ENCODE measurements around the gene RNLS. TPM values are rescaled to one million over a fixed set of nuclear protein-coding genes. Genes with fewer than 3 reads are reported as not detected.

The RNLS gene
- total RNA-seq, 1 experiment from 2014 or later = 8.1 TPM

- no peak for TF ChIP-seq EZH2 (IDR thresholded peaks at IDR 0.05; ENCODE audit: borderline replicate concordance, low read depth, low read length, poor library complexity, severe bottlenecking)
- TF ChIP-seq, protein P1, sequence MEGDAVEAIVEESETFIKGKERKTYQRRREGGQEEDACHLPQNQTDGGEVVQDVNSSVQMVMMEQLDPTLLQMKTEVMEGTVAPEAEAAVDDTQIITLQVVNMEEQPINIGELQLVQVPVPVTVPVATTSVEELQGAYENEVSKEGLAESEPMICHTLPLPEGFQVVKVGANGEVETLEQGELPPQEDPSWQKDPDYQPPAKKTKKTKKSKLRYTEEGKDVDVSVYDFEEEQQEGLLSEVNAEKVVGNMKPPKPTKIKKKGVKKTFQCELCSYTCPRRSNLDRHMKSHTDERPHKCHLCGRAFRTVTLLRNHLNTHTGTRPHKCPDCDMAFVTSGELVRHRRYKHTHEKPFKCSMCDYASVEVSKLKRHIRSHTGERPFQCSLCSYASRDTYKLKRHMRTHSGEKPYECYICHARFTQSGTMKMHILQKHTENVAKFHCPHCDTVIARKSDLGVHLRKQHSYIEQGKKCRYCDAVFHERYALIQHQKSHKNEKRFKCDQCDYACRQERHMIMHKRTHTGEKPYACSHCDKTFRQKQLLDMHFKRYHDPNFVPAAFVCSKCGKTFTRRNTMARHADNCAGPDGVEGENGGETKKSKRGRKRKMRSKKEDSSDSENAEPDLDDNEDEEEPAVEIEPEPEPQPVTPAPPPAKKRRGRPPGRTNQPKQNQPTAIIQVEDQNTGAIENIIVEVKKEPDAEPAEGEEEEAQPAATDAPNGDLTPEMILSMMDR (conservative IDR thresholded peaks at IDR 0.05; ENCODE audit: low read depth, low read length) = no peak
- DNase-seq (ENCODE audit: low spot score) = no peak
- CTCF ChIA-PET = no interaction called here
- POLR2A ChIA-PET (ENCODE audit: low non-redundant PET) = no interaction called here
- Histone ChIP-seq H3K4me1 (ENCODE audit: insufficient read depth, low read length, poor library complexity, severe bottlenecking) (no peaks in the 10 kb centered on the region), H3K36me3 (ENCODE audit: insufficient read depth, low read length, poor library complexity, severe bottlenecking) (no peaks in the 10 kb centered on the region), H3K9me3 (ENCODE audit: low read depth, low read length, poor library complexity, severe bottlenecking) (no peaks in the 10 kb centered on the region), H3K27me3 (replicated peaks; ENCODE audit: insufficient read depth, low read depth, low read length, poor library complexity) (no peaks in the 10 kb centered on the region), H3K4me3 (ENCODE audit: low read depth, low read length, poor library complexity, severe bottlenecking) (no peak overlapping the region), H3K27ac (ENCODE audit: low read depth, low read length, poor library complexity, severe bottlenecking) (no peak overlapping the region)
- BruUV-seq (replicated peaks) = no TSS peak
- intact Hi-C loops (cut with micrococcal nuclease; ENCODE audit: unreplicated experiment) = no loop called here
Observed at GRCh38 chr10:88256886-88257285, 326.2 kb downstream of the RNLS start.

DNA sequence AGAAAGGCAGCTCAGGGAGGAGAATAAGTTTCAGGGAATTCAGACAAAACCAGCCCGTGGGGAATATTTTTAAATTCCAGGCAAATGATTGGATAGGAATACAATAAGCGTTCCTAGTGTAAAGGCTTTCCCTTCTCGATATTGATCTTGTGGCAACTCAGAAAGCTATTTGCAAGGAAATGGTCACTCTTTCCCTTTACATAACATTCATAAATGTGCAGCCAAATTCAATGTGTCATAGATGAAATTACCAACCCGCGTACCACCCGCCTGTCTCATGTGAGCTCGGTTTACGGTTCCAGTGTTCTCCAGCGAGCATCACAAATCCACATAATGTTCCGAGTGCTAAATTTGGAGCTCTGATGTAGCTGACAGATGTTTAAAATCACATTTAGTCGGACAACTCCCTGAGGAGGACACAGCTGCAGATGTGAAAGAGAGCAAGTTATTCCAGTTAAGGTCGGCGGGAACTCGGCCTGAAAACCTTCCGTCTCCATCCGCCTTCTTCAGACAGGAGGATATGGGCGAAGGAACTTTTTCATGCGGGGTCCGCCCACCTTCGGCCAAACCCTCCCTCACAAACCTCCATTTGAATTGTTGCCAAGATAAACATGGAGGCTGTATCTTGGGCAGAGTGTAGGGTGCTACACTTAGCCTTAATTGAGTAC lies 327.0 kb downstream of the RNLS start:
- intact Hi-C loops (cut with micrococcal nuclease; ENCODE audit: unreplicated experiment) = no loop called here

DNA sequence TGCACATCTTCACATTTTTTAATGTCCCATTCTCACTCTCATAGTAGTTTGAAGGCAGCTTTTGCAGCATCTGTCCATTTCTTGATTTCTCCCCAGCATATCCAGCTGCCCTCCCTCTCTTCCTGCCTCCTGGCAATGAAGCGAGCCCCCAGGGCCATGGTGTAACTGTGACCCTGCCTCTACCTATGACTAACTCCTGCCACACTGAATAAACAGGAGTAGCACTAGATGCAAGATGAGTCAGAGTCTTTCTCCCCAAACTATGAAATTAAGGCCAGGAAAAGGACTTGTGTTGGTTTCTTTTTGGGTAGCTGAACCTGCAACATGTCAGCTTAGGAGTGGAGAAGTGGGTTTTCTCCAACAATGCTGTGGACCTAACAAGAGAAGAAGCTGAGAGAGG lies 329.0 kb downstream of the RNLS start:
- DNase-seq (ENCODE audit: low spot score) = no peak
- intact Hi-C loops (cut with micrococcal nuclease; ENCODE audit: unreplicated experiment) = no loop called here
- Histone ChIP-seq H3K36me3 (ENCODE audit: insufficient read depth, low read length, poor library complexity, severe bottlenecking) (no peaks in the 10 kb centered on the region), H3K4me3 (ENCODE audit: low read depth, low read length, poor library complexity, severe bottlenecking) (no peak overlapping the region), H3K9me3 (ENCODE audit: low read depth, low read length, poor library complexity, severe bottlenecking) (no peaks in the 10 kb centered on the region), H3K27me3 (replicated peaks; ENCODE audit: insufficient read depth, low read depth, low read length, poor library complexity) (no peaks in the 10 kb centered on the region), H3K4me1 (ENCODE audit: insufficient read depth, low read length, poor library complexity, severe bottlenecking) (no peaks in the 10 kb centered on the region), H3K27ac (ENCODE audit: low read depth, low read length, poor library complexity, severe bottlenecking) (no peak overlapping the region)
- ChIA-PET CTCF (no interaction called here), POLR2A (ENCODE audit: low non-redundant PET) (interaction anchor here (0.7 kb wide), 1 partner anchor 266 kb away, joined by 4 read pairs; no protein-coding TSS in a partner anchor)
- no peak for TF ChIP-seq EZH2 (IDR thresholded peaks at IDR 0.05; ENCODE audit: borderline replicate concordance, low read depth, low read length, poor library complexity, severe bottlenecking)
- TF ChIP-seq, protein P1 (conservative IDR thresholded peaks at IDR 0.05; ENCODE audit: low read depth, low read length) = no peak
- no TSS peak for BruUV-seq (replicated peaks)

More for the DNA sequence above, 327.0 kb downstream of the RNLS start:
- TF ChIP-seq EZH2 (IDR thresholded peaks at IDR 0.05; ENCODE audit: borderline replicate concordance, low read depth, low read length, poor library complexity, severe bottlenecking) = no peak
- TF ChIP-seq, protein P1 (conservative IDR thresholded peaks at IDR 0.05; ENCODE audit: low read depth, low read length) = no peak
- Histone ChIP-seq H3K36me3 (ENCODE audit: insufficient read depth, low read length, poor library complexity, severe bottlenecking) (no peaks in the 10 kb centered on the region), H3K4me3 (ENCODE audit: low read depth, low read length, poor library complexity, severe bottlenecking) (no peak overlapping the region), H3K9me3 (ENCODE audit: low read depth, low read length, poor library complexity, severe bottlenecking) (no peaks in the 10 kb centered on the region), H3K27me3 (replicated peaks; ENCODE audit: insufficient read depth, low read depth, low read length, poor library complexity) (no peaks in the 10 kb centered on the region), H3K4me1 (ENCODE audit: insufficient read depth, low read length, poor library complexity, severe bottlenecking) (no peaks in the 10 kb centered on the region), H3K27ac (ENCODE audit: low read depth, low read length, poor library complexity, severe bottlenecking) (no peak overlapping the region)
- CTCF ChIA-PET = no interaction called here
- no TSS peak for BruUV-seq (replicated peaks)
- no peak for DNase-seq (ENCODE audit: low spot score)
- POLR2A ChIA-PET (ENCODE audit: low non-redundant PET) = no interaction called here

Measured in A673 (cell line).